ENCODE measurements around the gene LRRD1. TPM values are rescaled to one million over a fixed set of nuclear protein-coding genes. Genes with fewer than 3 reads are reported as not detected.

LRRD1 gene
- polyA plus RNA-seq, 3 donors = 0.14 to 0.50 (median 0.28) TPM

DNA sequence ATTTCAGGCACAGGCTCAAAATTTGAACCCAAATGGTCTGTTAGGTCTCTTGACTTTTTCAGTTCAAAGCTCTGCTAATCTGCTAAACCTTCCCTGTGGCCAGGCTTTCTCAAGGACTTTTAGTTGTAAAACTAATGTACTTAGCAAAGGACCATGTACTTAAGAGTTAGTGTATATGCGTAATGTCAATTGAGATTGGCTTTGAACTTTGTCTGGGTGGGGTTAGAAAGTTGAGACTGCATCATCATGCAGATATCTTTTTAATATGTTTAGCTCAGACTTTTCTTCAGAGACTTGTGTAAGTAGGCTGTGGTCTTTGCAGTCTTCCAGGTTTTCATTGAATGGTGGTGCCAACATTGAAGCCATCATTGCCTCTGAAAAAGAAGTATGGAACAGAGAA lies 78.4 kb downstream of the LRRD1 start:
- no peak for DNase-seq (ENCODE audit: extremely low read depth in 1 of 11, low read depth in 9 of 11, low spot score in 4 of 11)

DNA sequence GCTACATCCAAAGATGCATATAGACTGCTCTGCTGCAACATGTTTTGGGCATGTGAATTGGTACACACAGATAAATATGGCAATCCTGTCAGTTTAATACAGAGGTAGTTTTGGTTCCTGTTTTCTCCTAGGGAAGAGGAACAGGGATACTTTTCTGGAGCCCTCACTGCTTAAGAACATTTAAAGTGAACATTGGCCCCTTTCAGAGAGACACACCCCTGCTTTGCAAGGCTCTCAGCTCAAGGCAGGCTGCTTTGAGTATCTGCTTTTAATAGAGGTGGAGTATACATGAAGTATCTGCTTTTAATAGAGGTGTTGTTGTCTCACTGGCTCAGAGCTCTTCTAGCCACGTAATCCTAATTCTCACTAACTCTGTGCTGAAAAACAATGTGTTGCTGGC lies 83.6 kb downstream of the LRRD1 start:
- DNase-seq (ENCODE audit: extremely low read depth in 1 of 11, low read depth in 9 of 11, low spot score in 4 of 11) = no peak

Other genes with a start within 250 kb of the LRRD1 start
- gene AKAP9, start 238.3 kb downstream of the LRRD1 start, polyA plus RNA-seq (ENCODE audit: insufficient read length in 3 of 3) = 100 to 1,000 TPM in 1 of 3 donors, 10 to 100 TPM in 2; 75.7 to 110 (median 87.1) TPM
- gene CYP51A1, start 44.7 kb downstream of the LRRD1 start, polyA plus RNA-seq (ENCODE audit: insufficient read length in 3 of 3) = 10 to 100 TPM; 76.4 to 99.3 (median 91.4) TPM
- 10 to 100 TPM; 43.1 to 53.2 (median 52.1) TPM for gene KRIT1, start 66.8 kb upstream of the LRRD1 start, polyA plus RNA-seq (ENCODE audit: insufficient read length in 3 of 3)
- 10 to 100 TPM; 43.9 to 55.5 (median 46.1) TPM for gene ANKIB1, start 66.8 kb upstream of the LRRD1 start, polyA plus RNA-seq (ENCODE audit: insufficient read length in 3 of 3)